Activated CD4-positive, alpha-beta T cell treated with anti-CD3 and anti-CD28 coated beads, Interleukin-2, Interleukin-4, amounts not matched to agents 100 ng/mL and 50 ng/mL, durations not matched to agents 16 hours and 8 hours (primary cell): Measurements from ENCODE around the gene PIP5K1C.

Experiments
- DNase-seq: peaks from one replicate; pipeline ENCODE4 v3.0.0-alpha.2; 2020; ENCODE audit warnings: low spot score

The PIP5K1C gene

GRCh38 chr19:3700242-3701032 is at the start of gene PIP5K1C:
Gene PIP5K1C, minus strand, starts transcription at chr19:3700468. Its CDS starts 78 bp downstream, at chr19:3700390.
- peak; percentile 93 for DNase-seq

GRCh38 chr19:3748965-3749364 is 48.7 kb upstream of the PIP5K1C start:
- DNase-seq, result no peak

GRCh38 chr19:3746371-3747056 is 46.2 kb upstream of the PIP5K1C start:
- DNase-seq, result no peak

- no peak for DNase-seq
Measured at GRCh38 chr19:3745363-3746045, 45.2 kb upstream of the PIP5K1C start.

- no peak for DNase-seq
Measured at GRCh38 chr19:3743486-3743885, 43.2 kb upstream of the PIP5K1C start.

GRCh38 chr19:3740431-3740830 is 40.2 kb upstream of the PIP5K1C start:
- no peak for DNase-seq

- no peak for DNase-seq
Measured at GRCh38 chr19:3738477-3739220, 38.4 kb upstream of the PIP5K1C start.

GRCh38 chr19:3737487-3738205 is 37.4 kb upstream of the PIP5K1C start:
- no peak for DNase-seq

- no peak for DNase-seq
Measured at GRCh38 chr19:3736106-3736724, 35.9 kb upstream of the PIP5K1C start.

GRCh38 chr19:3734310-3734600 is 34.0 kb upstream of the PIP5K1C start:
- DNase-seq, result no peak

GRCh38 chr19:3733549-3734309 is 33.5 kb upstream of the PIP5K1C start:
- DNase-seq, result no peak

- DNase-seq, result no peak
Measured at GRCh38 chr19:3732108-3732507, 31.8 kb upstream of the PIP5K1C start.

GRCh38 chr19:3730457-3730958 is 30.2 kb upstream of the PIP5K1C start:
- no peak for DNase-seq

- DNase-seq, result no peak
Measured at GRCh38 chr19:3725640-3726310, 25.5 kb upstream of the PIP5K1C start.

- DNase-seq, result no peak
Measured at GRCh38 chr19:3725121-3725520, 24.9 kb upstream of the PIP5K1C start.

- DNase-seq, result no peak
Measured at GRCh38 chr19:3723883-3724282, 23.6 kb upstream of the PIP5K1C start.

- DNase-seq, result no peak
Measured at GRCh38 chr19:3723110-3723488, 22.8 kb upstream of the PIP5K1C start.

- DNase-seq, result no peak
Measured at GRCh38 chr19:3722443-3723109, 22.3 kb upstream of the PIP5K1C start.

- no peak for DNase-seq
Measured at GRCh38 chr19:3721887-3722442, 21.7 kb upstream of the PIP5K1C start.
